ENCODE data around the gene ABCF3.
A peak's percentile ranks its signal among the peaks of the same experiment; 100 is the strongest.

The ABCF3 gene

GRCh38 chr3:184228376-184229137 lies 42.6 kb downstream of the ABCF3 start:
- peak; percentile 31 for DNase-seq (ENCODE audit: low spot score)
- no peak for TF ChIP-seq CTCF (IDR thresholded peaks at IDR 0.05; ENCODE audit: extremely low read depth, insufficient read depth, missing control alignments)
- in situ Hi-C loops (cut with MboI; ENCODE audit: low pct_unique_long_range_greater_than_20kb, low sequenced_read_pairs, unreplicated experiment): loop anchor here (25.0 kb wide), 1 partner anchor 341 kb away; the partner anchor contains the start of gene PARL

GRCh38 chr3:184229394-184230080 lies 43.5 kb downstream of the ABCF3 start, which contains the start of gene VWA5B2:
Gene VWA5B2, plus strand, starts transcription at chr3:184229585. Its CDS starts 944 bp downstream, at chr3:184230529.
- TF ChIP-seq CTCF (IDR thresholded peaks at IDR 0.05; ENCODE audit: extremely low read depth, insufficient read depth, missing control alignments): no peak
- peak; percentile 97 for DNase-seq (ENCODE audit: low spot score)
- in situ Hi-C loops (cut with MboI; ENCODE audit: low pct_unique_long_range_greater_than_20kb, low sequenced_read_pairs, unreplicated experiment): loop anchor here (25.0 kb wide), 1 partner anchor 342 kb away; the partner anchor contains the start of gene PARL

- in situ Hi-C loops (cut with MboI; ENCODE audit: low pct_unique_long_range_greater_than_20kb, low sequenced_read_pairs, unreplicated experiment): loop anchor here (25.0 kb wide), 1 partner anchor 343 kb away; the partner anchor contains the start of gene PARL
- no peak for TF ChIP-seq CTCF (IDR thresholded peaks at IDR 0.05; ENCODE audit: extremely low read depth, insufficient read depth, missing control alignments)
- peak; percentile 69 for DNase-seq (ENCODE audit: low spot score)
These were observed 44.1 kb downstream of the ABCF3 start for GRCh38 chr3:184230081-184230602.

- in situ Hi-C loops (cut with MboI; ENCODE audit: low pct_unique_long_range_greater_than_20kb, low sequenced_read_pairs, unreplicated experiment): loop anchor here (25.0 kb wide), 1 partner anchor 344 kb away; the partner anchor contains the start of gene PARL
- TF ChIP-seq CTCF (IDR thresholded peaks at IDR 0.05; ENCODE audit: extremely low read depth, insufficient read depth, missing control alignments): no peak
- peak; percentile 34 for DNase-seq (ENCODE audit: low spot score)
These were observed 44.9 kb downstream of the ABCF3 start for GRCh38 chr3:184230603-184231528.

GRCh38 chr3:184231671-184232070 lies 45.7 kb downstream of the ABCF3 start:
- peak; percentile 10 for DNase-seq (ENCODE audit: low spot score)
- in situ Hi-C loops (cut with MboI; ENCODE audit: low pct_unique_long_range_greater_than_20kb, low sequenced_read_pairs, unreplicated experiment): loop anchor here (25.0 kb wide), 1 partner anchor 344 kb away; the partner anchor contains the start of gene PARL
- TF ChIP-seq CTCF (IDR thresholded peaks at IDR 0.05; ENCODE audit: extremely low read depth, insufficient read depth, missing control alignments): no peak

Data from GM13977 (cell line).